Measurements from ENCODE around the gene TPX2.

The TPX2 gene

DNA sequence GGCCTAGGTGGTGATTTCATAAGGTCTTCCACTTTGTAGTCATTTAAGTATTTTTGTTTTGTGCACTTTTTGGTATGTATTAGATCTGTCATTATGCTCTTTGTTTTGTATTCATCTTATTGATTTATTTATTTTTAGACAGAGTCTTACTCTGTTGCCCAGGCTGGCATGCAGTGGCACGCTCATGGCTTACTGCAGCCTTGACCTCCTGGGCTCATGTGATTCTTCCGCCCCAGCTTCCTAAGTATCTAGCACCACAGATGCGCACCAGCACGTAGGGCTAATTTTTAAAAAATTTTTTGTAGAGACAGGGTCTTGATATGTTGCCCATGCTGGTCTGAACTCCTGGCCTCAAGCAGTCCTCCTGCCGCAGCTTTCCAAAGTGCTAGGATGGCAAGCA is 30.6 kb downstream of the TPX2 start:
- no peak overlapping the region for H3K4me3 ChIP-seq (ENCODE audit: control insufficient read depth, low read depth, low read length)
- DNase-seq (ENCODE audit: low read depth), result no peak
- no peak for TF ChIP-seq CTCF (conservative IDR thresholded peaks at IDR 0.05; ENCODE audit: control insufficient read depth, insufficient read depth, low read depth, low read length)

DNA sequence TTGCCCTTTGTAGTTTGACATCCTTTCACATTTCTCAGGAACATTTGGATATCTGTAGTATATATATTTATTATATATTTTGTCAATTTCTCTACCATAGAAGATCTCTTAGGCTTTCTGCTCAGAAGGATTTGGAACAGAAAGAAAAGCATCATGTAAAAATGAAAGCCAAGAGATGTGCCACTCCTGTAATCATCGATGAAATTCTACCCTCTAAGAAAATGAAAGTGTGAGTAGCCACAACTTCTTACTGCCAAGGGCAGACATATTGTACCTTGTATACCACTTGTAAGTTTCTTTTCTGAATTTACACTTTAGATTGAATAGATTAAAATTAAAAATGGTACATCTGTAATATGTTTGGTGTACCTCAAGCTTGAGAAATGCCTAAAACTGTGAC is 31.2 kb downstream of the TPX2 start:
- DNase-seq (ENCODE audit: low read depth), result no peak
- TF ChIP-seq CTCF (conservative IDR thresholded peaks at IDR 0.05; ENCODE audit: control insufficient read depth, insufficient read depth, low read depth, low read length), result no peak
- no peak overlapping the region for H3K4me3 ChIP-seq (ENCODE audit: control insufficient read depth, low read depth, low read length)

DNA sequence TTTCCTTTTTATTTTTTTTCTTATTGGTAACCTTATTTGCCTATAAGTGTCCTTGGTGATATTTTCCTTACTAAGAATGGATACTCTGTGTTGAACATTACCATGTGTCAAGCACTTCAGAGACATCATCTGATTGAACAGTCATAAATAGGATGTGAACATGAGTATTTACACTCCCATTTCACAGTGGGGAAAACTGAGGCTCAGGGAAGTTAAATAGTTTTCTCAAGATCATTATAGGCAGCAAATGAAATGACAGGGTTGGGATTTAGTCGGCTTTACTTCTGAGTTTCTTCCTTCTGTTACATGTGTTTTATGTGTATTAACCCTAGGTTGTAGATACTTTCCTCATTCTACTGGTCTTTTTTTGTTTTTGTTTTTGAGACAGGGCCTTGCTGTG is 35.3 kb downstream of the TPX2 start:
- H3K4me3 ChIP-seq (ENCODE audit: control insufficient read depth, low read depth, low read length), result no peak overlapping the region
- no peak for TF ChIP-seq CTCF (conservative IDR thresholded peaks at IDR 0.05; ENCODE audit: control insufficient read depth, insufficient read depth, low read depth, low read length)
- DNase-seq (ENCODE audit: low read depth), result no peak

- no peak for DNase-seq (ENCODE audit: low read depth)
- no peak for TF ChIP-seq CTCF (conservative IDR thresholded peaks at IDR 0.05; ENCODE audit: control insufficient read depth, insufficient read depth, low read depth, low read length)
- no peak overlapping the region for H3K4me3 ChIP-seq (ENCODE audit: control insufficient read depth, low read depth, low read length)
Measured at GRCh38 chr20:31780839-31781238, 41.7 kb downstream of the TPX2 start.

DNA sequence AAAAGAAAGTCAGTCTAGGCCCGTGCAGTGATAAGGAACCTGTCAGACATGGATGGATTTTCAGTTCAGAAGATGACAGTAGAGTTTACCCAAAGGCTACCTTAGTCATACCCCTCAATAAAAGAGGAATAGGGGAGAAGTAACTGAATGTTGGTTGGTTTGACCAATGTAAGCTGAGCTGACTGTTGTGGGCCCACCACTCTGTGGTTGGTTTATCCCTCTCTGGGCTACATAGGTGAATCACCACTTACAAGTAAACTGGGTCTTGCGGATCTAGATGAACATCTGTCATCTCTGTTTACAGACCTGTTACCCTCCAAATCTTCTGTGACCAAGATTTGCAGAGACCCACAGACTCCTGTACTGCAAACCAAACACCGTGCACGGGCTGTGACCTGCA is 42.9 kb downstream of the TPX2 start:
- DNase-seq (ENCODE audit: low read depth), result no peak
- no peak overlapping the region for H3K4me3 ChIP-seq (ENCODE audit: control insufficient read depth, low read depth, low read length)
- no peak for TF ChIP-seq CTCF (conservative IDR thresholded peaks at IDR 0.05; ENCODE audit: control insufficient read depth, insufficient read depth, low read depth, low read length)

DNA sequence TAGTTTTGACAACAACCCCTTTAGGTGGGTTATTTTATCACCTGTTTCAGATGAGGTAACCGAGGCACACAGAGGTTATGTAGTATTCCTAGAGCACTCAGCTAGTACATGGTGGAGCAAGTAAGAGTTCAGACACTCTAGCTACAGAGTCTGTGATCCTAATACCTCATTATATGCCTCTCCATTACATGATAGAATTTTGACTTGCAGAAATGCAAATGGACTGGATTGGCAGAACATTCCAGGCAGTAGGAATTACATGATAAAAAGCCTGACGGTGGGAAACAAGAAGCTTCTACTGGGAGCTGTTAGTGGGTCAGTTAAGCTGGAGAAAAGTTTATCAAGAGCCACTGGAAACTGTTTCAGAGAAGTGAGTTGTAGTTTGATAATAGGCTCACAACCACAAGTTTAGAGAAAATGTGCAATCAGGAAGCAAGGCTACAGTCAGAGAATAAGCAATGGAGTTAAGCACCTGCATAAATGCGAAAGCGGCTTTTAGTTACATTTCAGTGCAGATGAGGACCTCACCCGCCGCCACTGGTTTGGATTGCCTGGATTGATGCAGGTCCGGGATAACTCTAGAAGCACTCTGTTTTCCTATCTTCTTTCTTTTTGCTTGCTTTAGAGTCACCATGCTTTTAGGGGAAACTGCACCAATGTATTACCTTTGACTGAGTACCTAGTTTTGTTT is 45.4 kb downstream of the TPX2 start:
- TF ChIP-seq CTCF (conservative IDR thresholded peaks at IDR 0.05; ENCODE audit: control insufficient read depth, insufficient read depth, low read depth, low read length), result no peak
- no peak for DNase-seq (ENCODE audit: low read depth)
- no peak overlapping the region for H3K4me3 ChIP-seq (ENCODE audit: control insufficient read depth, low read depth, low read length)

DNA sequence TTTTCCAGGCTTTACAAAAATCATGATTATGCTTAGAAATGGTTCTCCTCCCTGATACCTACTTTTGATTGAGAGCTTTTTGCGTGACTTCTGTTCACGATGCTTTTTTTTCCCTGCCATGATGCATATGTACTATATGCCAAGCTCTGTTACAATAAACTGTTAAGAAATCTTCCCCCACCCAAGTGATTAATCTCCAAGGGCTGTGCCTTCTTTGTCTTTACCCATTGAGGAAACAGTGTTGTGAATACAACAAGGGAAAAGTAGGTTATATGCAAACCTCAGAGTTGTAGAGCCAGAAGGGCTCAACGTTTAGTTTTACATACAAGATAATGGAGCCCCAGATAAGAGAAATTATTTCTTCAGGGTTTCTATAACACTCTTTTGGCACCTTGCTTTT is 46.0 kb downstream of the TPX2 start:
- H3K4me3 ChIP-seq (ENCODE audit: control insufficient read depth, low read depth, low read length), result no peak overlapping the region
- no peak for DNase-seq (ENCODE audit: low read depth)
- no peak for TF ChIP-seq CTCF (conservative IDR thresholded peaks at IDR 0.05; ENCODE audit: control insufficient read depth, insufficient read depth, low read depth, low read length)
